ENCODE data around the gene CNST. TPM values are rescaled to one million over a fixed set of nuclear protein-coding genes. Genes with fewer than 3 reads are reported as not detected.

The CNST gene
- total RNA-seq, 2 experiments from 2014 or later = 26.9 to 30.4 TPM

GRCh38 chr1:246661451-246661850 lies 95.2 kb downstream of the CNST start:
- no peaks in the 10 kb centered on the region for H3K4me1 Mint-ChIP-seq (ENCODE audit: low read depth)
- ChIA-PET CTCF (no interaction called here), POLR2A (no interaction called here)
- ATAC-seq (no peak), DNase-seq (no peak)
- no peaks in the 10 kb centered on the region for H3K9me3 Mint-ChIP-seq (ENCODE audit: insufficient read depth)
- peaks cover 21% of the 10 kb centered on the region for H3K36me3 Mint-ChIP-seq (ENCODE audit: low read depth)
- H3K27me3 Mint-ChIP-seq (ENCODE audit: low read depth) = no peaks in the 10 kb centered on the region
- no peak overlapping the region for H3K27ac Mint-ChIP-seq
- no peak overlapping the region for H3K4me3 Mint-ChIP-seq

GRCh38 chr1:246667773-246668172 lies 101.5 kb downstream of the CNST start:
- DNase-seq = no peak
- peaks cover 8% of the 10 kb centered on the region for H3K4me1 Mint-ChIP-seq (ENCODE audit: low read depth)
- POLR2A ChIA-PET = no interaction called here
- H3K36me3 Mint-ChIP-seq (ENCODE audit: low read depth) = peaks cover 27% of the 10 kb centered on the region
- peak overlapping the region; percentile 14 for H3K27ac Mint-ChIP-seq
- ATAC-seq = no peak
- H3K27me3 Mint-ChIP-seq (ENCODE audit: low read depth) = no peaks in the 10 kb centered on the region
- no peaks in the 10 kb centered on the region for H3K9me3 Mint-ChIP-seq (ENCODE audit: insufficient read depth)
- CTCF ChIA-PET = interaction anchor here (1.1 kb wide), 1 partner anchor 18 kb away, joined by 3 read pairs; no protein-coding TSS in a partner anchor
- H3K4me3 Mint-ChIP-seq = no peak overlapping the region

DNA sequence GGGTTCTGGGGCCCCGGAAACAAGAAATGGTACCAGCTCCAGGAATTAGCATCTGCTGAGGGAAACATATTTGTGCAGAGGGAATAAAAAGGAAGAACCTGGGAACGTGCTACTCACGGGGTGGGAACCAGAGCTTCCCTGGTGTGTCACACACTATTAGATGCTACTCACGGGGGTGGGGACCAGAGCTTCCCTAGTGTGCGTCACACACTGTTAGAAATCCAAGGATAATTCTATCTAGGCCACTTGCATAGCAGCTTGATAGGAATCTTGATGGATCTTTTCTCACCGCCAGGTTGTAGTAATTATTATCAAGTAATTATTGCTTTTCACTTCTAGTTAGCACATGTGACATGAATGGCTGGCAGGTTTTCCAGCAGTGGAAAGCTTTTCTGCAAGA lies 103.4 kb downstream of the CNST start:
- no peak for ATAC-seq
- POLR2A ChIA-PET = interaction anchor here (0.7 kb wide), 1 partner anchor 100 kb away, joined by 3 read pairs; no protein-coding TSS in a partner anchor

DNA sequence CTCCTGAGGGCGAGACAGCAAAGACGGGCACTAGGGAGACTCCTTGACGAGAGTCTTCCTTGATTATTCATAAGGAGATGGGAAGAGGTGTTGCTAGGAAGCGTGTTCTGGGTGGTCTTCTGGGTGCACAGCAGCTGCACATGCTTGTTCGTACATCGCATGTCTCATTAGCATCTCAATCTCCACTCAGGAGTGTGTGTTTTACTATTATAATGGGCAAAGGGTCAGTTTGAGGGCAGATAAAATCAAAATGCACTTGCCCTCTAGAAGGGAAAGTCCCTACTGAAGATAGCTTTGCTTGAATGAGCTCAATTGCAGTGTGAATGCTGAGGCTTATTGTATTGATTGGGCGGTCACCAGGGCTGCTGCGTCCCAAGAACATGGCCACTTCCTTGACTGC lies 107.8 kb downstream of the CNST start:
- CTCF ChIA-PET = no interaction called here
- H3K9me3 Mint-ChIP-seq (ENCODE audit: insufficient read depth) = no peaks in the 10 kb centered on the region
- POLR2A ChIA-PET = no interaction called here
- ATAC-seq (no peak), DNase-seq (no peak)
- no peak overlapping the region for H3K4me3 Mint-ChIP-seq
- H3K36me3 Mint-ChIP-seq (ENCODE audit: low read depth) = peaks cover 18% of the 10 kb centered on the region
- H3K27ac Mint-ChIP-seq = no peak overlapping the region
- no peaks in the 10 kb centered on the region for H3K27me3 Mint-ChIP-seq (ENCODE audit: low read depth)
- H3K4me1 Mint-ChIP-seq (ENCODE audit: low read depth) = no peaks in the 10 kb centered on the region

More for the DNA sequence above, 103.4 kb downstream of the CNST start:
- H3K9me3 Mint-ChIP-seq (ENCODE audit: insufficient read depth) = no peaks in the 10 kb centered on the region
- H3K4me1 Mint-ChIP-seq (ENCODE audit: low read depth) = peaks cover 8% of the 10 kb centered on the region
- CTCF ChIA-PET = interaction anchor here (1.2 kb wide), 1 partner anchor 84 kb away, joined by 5 read pairs; no protein-coding TSS in a partner anchor
- peaks cover 32% of the 10 kb centered on the region for H3K36me3 Mint-ChIP-seq (ENCODE audit: low read depth)
- DNase-seq = no peak
- no peak overlapping the region for H3K27ac Mint-ChIP-seq
- H3K27me3 Mint-ChIP-seq (ENCODE audit: low read depth) = no peaks in the 10 kb centered on the region
- no peak overlapping the region for H3K4me3 Mint-ChIP-seq

DNA sequence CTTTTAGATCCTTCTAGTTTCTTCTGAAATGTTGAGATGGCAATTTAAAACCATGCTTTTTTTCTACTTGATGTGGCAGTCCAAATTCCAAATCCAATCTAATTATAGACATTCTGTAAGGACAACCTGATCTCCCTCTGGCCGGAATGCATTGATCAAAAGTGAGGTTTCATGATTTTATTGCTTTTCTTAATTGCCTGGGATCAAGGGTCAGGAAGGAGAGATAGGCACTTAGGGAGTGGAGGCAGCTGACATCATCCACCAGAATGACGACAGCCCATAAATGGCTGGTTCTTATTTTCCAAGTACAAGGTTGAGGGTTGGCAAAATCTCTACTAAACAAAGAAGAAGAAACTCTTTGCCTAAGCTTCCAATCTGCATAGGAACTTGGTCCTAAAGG lies 111.6 kb downstream of the CNST start:
- H3K9me3 Mint-ChIP-seq (ENCODE audit: insufficient read depth) = no peaks in the 10 kb centered on the region
- H3K36me3 Mint-ChIP-seq (ENCODE audit: low read depth) = peaks cover 4% of the 10 kb centered on the region
- no peaks in the 10 kb centered on the region for H3K4me1 Mint-ChIP-seq (ENCODE audit: low read depth)
- ChIA-PET POLR2A (no interaction called here), CTCF (no interaction called here)
- no peaks in the 10 kb centered on the region for H3K27me3 Mint-ChIP-seq (ENCODE audit: low read depth)
- H3K4me3 Mint-ChIP-seq = no peak overlapping the region
- no peak overlapping the region for H3K27ac Mint-ChIP-seq
- ATAC-seq = no peak
- DNase-seq = no peak

- DNase-seq = no peak
- no peaks in the 10 kb centered on the region for H3K4me1 Mint-ChIP-seq (ENCODE audit: low read depth)
Observed at GRCh38 chr1:246678816-246679793, 112.8 kb downstream of the CNST start.

DNA sequence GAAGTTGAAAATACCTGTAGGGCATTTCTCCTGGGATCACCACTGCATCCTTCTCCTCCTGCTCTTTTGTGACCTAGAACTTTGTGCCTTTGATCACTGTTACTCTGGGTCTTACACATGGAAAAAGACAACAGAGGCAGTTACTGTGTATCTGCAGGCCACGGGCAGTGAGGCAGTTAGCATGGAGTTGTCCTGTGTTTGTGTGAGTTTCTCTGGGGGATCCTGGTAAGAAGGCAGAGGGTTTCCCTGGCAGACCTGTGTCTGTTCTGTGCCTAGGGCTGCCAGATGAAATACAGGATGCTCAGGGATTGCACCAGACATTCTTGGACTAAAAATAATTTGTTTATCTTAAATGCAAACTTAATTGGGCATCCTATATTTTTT lies 113.5 kb downstream of the CNST start:
- ChIA-PET POLR2A (no interaction called here), CTCF (no interaction called here)
- no peaks in the 10 kb centered on the region for H3K9me3 Mint-ChIP-seq (ENCODE audit: insufficient read depth)
- H3K27me3 Mint-ChIP-seq (ENCODE audit: low read depth) = no peaks in the 10 kb centered on the region
- no peak for DNase-seq
- no peak overlapping the region for H3K4me3 Mint-ChIP-seq
- H3K36me3 Mint-ChIP-seq (ENCODE audit: low read depth) = no peaks in the 10 kb centered on the region
- ATAC-seq = no peak
- H3K4me1 Mint-ChIP-seq (ENCODE audit: low read depth) = no peaks in the 10 kb centered on the region
- no peak overlapping the region for H3K27ac Mint-ChIP-seq

More at GRCh38 chr1:246678816-246679793, 112.8 kb downstream of the CNST start:
- no peaks in the 10 kb centered on the region for H3K36me3 Mint-ChIP-seq (ENCODE audit: low read depth)
- H3K27ac Mint-ChIP-seq = no peak overlapping the region
- ATAC-seq = no peak
- H3K27me3 Mint-ChIP-seq (ENCODE audit: low read depth) = no peaks in the 10 kb centered on the region
- no peak overlapping the region for H3K4me3 Mint-ChIP-seq
- no peaks in the 10 kb centered on the region for H3K9me3 Mint-ChIP-seq (ENCODE audit: insufficient read depth)
- ChIA-PET POLR2A (no interaction called here), CTCF (no interaction called here)

GRCh38 chr1:246680190-246680589 lies 113.9 kb downstream of the CNST start:
- Mint-ChIP-seq H3K9me3 (ENCODE audit: insufficient read depth) (no peaks in the 10 kb centered on the region), H3K27me3 (ENCODE audit: low read depth) (no peaks in the 10 kb centered on the region), H3K27ac (no peak overlapping the region), H3K36me3 (ENCODE audit: low read depth) (no peaks in the 10 kb centered on the region), H3K4me1 (ENCODE audit: low read depth) (no peaks in the 10 kb centered on the region), H3K4me3 (no peak overlapping the region)
- ATAC-seq = no peak
- no peak for DNase-seq
- ChIA-PET CTCF (no interaction called here), POLR2A (no interaction called here)

DNA sequence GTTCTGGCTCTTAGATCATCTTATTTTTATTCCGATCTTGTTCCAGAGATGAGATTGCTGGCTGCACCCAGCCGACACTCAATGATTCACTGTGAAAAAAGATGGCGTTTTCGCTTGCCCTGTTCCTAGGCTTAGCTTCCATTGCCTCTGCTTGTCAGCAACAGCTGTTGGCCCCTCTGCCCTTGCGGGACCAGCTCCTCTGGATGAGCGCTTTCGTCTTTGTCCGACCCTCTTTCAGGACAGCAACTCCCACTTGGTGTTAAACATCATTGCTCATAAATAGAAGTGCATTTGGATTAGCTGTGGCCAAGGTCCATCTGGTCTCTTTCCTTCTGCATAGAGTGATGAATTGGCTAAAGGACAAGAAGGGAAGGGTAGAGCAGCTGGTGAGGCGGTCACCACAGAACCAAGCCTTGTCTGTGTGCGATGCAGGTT lies 114.5 kb downstream of the CNST start:
- ATAC-seq (no peak), DNase-seq (no peak)
- Mint-ChIP-seq H3K9me3 (ENCODE audit: insufficient read depth) (no peaks in the 10 kb centered on the region), H3K36me3 (ENCODE audit: low read depth) (no peaks in the 10 kb centered on the region), H3K4me3 (no peak overlapping the region), H3K4me1 (ENCODE audit: low read depth) (no peaks in the 10 kb centered on the region), H3K27me3 (ENCODE audit: low read depth) (no peaks in the 10 kb centered on the region), H3K27ac (no peak overlapping the region)
- ChIA-PET CTCF (no interaction called here), POLR2A (interaction anchor here (0.6 kb wide), 1 partner anchor 74 kb away, joined by 6 read pairs; no protein-coding TSS in a partner anchor)

DNA sequence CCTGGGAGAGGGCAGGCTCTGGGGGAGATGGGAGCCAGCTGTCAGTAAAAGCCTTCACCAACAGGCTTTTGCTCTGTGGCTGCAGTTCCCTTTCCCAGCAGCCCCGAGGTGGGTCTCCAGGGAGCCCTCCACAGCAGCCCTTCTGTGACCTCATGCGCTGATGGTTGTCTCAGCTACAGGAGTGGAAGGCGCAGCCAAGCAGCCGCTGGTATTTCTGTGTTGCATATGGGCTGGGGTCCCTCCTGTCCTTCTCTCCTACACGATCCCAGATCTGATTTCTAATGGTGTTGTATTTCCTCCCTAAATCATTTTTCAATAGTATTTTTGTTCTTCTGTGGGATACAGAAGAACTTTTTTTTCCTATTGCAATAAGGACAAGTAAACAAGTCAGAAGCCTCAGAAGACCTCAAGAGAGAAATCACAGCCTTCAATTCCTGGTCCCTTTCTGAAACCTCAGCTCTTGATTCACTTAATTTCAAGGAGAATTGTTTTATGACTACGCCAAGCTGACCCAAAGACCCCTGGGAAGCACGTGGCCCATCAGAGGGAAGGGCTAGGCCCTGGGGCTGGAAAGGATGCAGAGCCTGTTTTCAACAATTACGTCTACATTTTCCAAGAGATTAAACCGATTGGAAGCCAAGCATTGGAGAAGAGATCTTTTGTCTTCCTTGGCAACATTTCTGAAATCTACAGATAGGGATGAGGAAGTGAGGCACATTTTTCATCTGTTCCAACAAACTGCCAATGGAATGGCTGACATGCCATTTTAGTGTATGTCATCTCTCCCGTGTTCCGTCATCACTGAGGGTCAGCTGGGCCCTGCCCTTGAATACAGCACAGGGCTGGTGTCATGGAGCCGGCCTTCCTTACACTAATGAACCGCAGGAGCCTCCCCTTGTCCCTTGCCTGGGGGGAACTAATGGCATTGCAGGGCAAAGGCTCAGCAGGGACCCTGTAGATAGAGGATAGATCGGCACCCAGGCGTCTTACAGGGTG lies 115.9 kb downstream of the CNST start:
- no peak overlapping the region for H3K27ac Mint-ChIP-seq
- DNase-seq (no peak), ATAC-seq (no peak)
- H3K9me3 Mint-ChIP-seq (ENCODE audit: insufficient read depth) = no peaks in the 10 kb centered on the region
- H3K4me1 Mint-ChIP-seq (ENCODE audit: low read depth) = no peaks in the 10 kb centered on the region
- no peaks in the 10 kb centered on the region for H3K36me3 Mint-ChIP-seq (ENCODE audit: low read depth)
- CTCF ChIA-PET = no interaction called here
- no peaks in the 10 kb centered on the region for H3K27me3 Mint-ChIP-seq (ENCODE audit: low read depth)
- no peak overlapping the region for H3K4me3 Mint-ChIP-seq
- POLR2A ChIA-PET = no interaction called here

- ChIA-PET POLR2A (no interaction called here), CTCF (interaction anchor here (1.2 kb wide), 1 partner anchor 11 kb away, joined by 3 read pairs; no protein-coding TSS in a partner anchor)
- Mint-ChIP-seq H3K27me3 (ENCODE audit: low read depth) (no peaks in the 10 kb centered on the region), H3K9me3 (ENCODE audit: insufficient read depth) (no peaks in the 10 kb centered on the region), H3K4me3 (no peak overlapping the region), H3K27ac (no peak overlapping the region), H3K36me3 (ENCODE audit: low read depth) (no peaks in the 10 kb centered on the region), H3K4me1 (ENCODE audit: low read depth) (no peaks in the 10 kb centered on the region)
- DNase-seq = no peak
- ATAC-seq = no peak
Observed at GRCh38 chr1:246683521-246683920, 117.3 kb downstream of the CNST start.

- H3K27ac Mint-ChIP-seq = no peak overlapping the region
- ChIA-PET CTCF (no interaction called here), POLR2A (no interaction called here)
- no peaks in the 10 kb centered on the region for H3K4me1 Mint-ChIP-seq (ENCODE audit: low read depth)
- DNase-seq = no peak
- H3K4me3 Mint-ChIP-seq = no peak overlapping the region
- H3K9me3 Mint-ChIP-seq (ENCODE audit: insufficient read depth) = peaks cover 1% of the 10 kb centered on the region
- H3K27me3 Mint-ChIP-seq (ENCODE audit: low read depth) = no peaks in the 10 kb centered on the region
- no peak for ATAC-seq
- no peaks in the 10 kb centered on the region for H3K36me3 Mint-ChIP-seq (ENCODE audit: low read depth)
Observed at GRCh38 chr1:246687002-246687401, 120.7 kb downstream of the CNST start.

Data from activated CD8-positive, alpha-beta T cell treated with anti-CD3 and anti-CD28 coated beads, Interleukin-2, amount 10 ng/mL, durations not matched to agents 7 days and 5 days (primary cell).